ENCODE data around the gene TP53.

Gene TP53

DNA sequence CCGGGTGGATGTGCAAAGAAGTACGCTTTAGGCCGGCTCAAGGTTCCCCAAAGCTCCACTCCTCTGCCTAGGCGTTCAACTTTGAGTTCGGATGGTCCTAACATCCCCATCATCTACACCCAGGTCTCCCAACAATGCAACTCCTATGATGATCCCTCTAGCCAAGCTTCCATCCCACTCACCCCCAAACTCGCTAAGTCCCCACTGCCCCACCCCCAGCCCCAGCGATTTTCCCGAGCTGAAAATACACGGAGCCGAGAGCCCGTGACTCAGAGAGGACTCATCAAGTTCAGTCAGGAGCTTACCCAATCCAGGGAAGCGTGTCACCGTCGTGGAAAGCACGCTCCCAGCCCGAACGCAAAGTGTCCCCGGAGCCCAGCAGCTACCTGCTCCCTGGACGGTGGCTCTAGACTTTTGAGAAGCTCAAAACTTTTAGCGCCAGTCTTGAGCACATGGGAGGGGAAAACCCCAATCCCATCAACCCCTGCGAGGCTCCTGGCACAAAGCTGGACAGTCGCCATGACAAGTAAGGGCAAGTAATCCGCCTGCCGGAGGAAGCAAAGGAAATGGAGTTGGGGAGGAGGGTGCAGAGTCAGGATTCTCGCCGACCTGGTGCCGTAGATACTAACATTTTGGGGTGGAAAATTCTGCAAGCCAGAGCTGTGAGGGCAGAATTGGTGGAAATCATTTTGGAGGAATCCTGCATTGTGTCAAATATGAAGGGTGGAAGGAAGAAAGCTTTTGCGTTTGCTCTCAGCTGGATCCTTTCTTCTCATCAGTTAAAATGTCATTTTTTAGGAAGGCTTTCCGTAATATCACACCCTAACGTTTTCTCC lies at the start of gene TP53:
TSS of gene TP53 (minus strand) at position 419 of the 836 bp plus-strand sequence. CDS start 10,896 bp downstream, outside the sequence.
- peak; percentile 82 for DNase-seq (ENCODE audit: low read depth)

- no peak for DNase-seq (ENCODE audit: low read depth)
Observed at GRCh38 chr17:7732981-7733539, 45.8 kb upstream of the TP53 start.

- no peak for DNase-seq (ENCODE audit: low read depth)
Observed at GRCh38 chr17:7729816-7730215, 42.5 kb upstream of the TP53 start.

DNA sequence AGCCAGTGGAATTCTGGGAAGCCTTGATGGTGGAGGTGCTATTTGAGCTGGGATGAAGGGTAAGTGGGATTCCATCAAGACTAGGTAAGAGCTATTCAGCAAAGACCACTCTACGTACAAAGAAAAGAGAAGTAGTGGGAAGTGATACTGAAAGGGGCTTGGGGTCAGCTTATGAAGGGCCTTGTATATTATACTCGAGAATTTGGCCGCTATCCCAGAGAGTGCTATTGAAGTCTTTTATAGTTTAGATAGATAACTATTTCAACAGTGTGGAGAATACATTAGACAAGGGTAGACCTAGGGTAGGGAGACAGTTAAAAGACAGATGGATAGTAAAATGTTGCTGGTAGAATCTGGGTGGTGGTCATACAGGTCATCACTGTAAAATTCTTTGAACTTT lies 40.6 kb upstream of the TP53 start:
- DNase-seq (ENCODE audit: low read depth) = no peak

DNA sequence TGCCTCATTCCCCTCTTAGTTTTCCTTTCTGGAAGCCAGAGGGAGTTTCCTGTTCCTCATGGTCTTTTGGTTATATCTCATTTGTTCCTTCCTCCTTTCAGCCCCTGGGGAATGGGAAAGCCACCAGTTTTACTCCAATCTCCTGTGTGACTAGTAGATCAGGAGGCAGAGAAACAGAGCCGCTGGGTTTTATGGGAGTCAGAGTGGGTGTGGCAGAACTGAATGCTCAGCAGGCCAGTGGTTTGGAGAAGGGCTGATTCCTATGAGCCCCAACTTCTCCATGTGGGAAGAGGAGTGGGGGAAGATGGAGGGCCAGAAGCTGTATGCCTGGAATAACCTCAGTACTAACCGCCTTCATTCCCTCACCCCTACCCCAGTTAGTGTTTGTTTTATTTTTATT lies 34.3 kb upstream of the TP53 start:
- no peak for DNase-seq (ENCODE audit: low read depth)

DNA sequence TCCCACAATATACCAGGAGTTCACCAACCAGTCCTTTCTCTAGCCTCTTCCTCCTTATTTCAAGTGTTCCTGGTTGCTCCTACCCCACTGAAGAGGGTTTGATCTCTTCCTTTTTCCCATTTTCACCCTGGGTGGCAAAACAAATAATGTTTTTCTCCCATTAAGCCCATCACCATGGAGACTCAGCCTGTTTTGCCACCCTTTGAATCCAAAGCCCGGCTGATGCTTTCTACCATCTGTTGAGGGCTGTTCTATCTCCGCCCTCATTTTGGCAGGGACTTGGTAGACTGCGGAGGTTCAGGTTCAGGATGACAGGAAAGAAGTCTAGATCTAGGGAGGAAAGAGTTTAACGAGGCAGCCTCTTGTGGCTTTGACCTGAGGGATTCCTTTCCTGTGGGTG lies 32.8 kb upstream of the TP53 start:
- DNase-seq (ENCODE audit: low read depth) = no peak

GRCh38 chr17:7719661-7720060 lies 32.4 kb upstream of the TP53 start:
- no peak for DNase-seq (ENCODE audit: low read depth)

DNA sequence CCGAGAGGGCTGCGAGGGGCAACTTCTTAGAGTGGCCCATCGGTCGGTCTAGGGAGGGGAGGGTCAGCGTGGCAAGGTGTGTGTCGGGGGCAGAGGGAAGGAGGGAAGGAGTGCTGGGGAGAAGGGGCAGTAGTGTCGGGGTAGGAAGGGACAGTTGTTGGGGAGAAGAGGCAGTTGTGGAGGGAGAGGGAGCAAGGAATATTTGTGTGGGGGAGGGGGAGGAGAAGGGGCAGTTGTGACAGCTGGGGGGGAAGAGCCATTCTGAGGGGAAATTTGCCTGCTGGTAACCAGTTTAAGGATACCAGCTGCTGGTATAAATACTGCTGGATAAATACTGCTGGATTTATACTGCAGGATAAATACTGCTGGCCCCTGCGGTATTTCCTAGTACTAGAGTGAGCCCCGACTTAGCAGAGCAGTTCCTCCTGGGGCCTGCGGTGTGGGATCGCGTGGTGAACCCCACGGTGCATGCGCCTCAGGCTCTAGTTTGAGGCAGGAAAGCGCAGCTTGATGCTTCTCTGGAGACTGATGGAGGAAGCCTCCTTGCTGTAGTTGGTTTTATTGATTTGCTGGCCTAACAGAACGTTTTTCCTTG lies 30.6 kb upstream of the TP53 start:
- no peak for DNase-seq (ENCODE audit: low read depth)

- no peak for DNase-seq (ENCODE audit: low read depth)
Observed at GRCh38 chr17:7716901-7717755, 29.8 kb upstream of the TP53 start, which contains the start of gene DNAH2. Gene DNAH2, plus strand, starts transcription at chr17:7717744. Its CDS starts 1,991 bp downstream, at chr17:7719735.

DNA sequence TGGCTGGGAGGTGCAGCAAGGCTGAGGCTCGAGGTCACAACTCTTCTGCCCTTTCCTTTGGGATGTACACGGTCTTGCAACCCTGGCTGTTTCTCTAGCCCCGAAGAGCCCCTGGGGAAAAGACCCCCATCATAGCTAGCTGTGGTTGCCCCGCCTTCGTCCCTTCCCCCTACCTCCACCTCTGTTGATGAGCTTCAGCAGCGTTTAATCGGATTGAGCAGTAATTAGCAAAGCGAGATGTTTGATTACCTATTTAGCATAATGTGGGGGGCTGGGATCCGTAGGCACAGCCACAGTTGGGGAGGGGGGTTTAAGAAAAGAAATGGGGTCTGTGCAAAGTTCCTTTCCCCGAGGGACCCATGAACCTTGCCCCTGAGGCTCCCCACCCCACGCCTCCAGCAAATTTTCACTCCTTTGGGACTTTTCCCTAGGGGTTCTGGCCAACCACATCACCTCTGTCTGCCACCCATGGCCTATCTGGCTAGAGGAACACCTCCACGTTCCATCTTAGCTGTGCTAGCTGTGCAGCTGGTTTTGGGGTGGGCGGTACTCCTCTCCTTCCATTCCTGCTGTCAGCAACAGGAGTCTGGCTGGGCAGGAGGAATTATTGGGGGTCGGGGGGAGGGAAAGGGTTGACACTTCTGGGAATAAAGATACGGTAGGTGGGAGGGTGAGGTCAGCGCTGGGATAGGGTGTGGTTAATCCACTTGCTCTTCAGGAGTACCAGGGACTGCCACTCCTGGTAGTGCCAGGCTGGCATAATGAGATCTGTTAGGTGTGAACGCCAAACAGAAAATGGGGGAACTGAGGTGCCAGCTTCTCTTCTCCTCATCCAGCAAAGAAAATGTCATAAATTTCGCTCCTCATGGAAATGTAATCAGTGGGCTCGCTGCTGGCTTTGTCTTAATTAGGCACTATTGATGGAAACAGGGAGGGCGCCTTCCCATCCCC lies 28.9 kb upstream of the TP53 start:
- no peak for DNase-seq (ENCODE audit: low read depth)

DNA sequence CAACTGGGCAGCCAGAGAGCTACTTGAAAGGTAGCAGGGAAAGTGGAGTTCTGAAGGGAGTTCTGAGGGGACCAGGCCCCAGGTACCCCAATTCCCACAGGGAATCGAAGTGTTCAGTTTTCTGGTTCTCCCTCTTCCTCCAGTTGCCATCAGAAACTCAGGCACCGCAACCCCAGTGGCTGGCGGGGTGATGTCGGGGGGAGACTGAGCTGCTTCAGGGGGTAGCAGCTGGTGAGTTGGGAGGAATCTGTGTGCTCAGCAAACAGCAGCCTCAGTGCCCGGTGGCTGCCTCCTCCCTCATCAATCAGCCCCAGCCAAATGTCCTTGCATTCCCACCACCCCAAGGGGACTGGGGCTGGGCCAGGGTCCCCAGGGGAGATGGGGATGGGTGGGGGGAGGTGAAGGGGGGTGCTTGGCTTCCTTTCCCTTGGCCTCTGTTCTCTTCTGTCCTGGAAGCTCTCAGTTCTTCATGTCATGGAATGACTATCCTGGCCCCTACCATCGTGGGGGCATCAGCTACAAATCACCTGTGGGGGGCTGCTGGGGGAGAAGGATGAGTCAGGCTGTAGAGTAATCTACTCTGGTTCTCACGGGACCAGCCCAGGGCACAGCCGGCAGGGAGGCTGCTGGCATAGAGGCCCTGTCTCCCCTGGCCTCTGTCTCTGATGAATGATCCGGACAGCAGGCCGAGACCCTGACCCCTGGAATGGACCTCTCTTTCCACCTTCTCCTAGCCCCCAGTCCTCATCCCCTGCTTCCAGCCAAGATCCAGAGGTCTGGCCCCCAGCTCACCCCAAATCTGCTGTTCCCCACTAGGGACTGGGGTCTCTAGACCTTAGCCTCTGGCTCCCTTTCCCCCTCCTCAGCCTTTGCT lies 27.7 kb upstream of the TP53 start:
- DNase-seq (ENCODE audit: low read depth) = no peak

DNA sequence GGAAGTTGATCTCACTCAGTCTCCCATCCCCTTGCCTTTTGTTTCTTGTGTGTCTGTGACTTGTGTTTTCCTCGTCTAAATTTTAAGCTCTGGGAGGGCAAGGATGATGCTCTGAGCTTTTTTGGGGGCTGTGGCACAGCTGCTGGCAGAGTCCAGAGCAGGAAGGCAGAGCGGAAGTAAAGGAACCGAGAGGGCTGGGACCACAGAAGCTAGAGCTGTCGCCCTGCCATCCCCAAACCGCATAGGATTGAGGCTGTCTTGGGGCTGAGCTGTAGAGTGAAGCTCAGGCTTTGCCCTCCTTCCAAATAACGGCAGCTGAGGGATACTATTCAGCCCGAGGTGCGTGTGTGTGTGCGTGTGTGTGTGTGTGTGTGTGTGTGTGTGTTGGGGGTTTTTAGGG lies 26.5 kb upstream of the TP53 start:
- DNase-seq (ENCODE audit: low read depth) = no peak

- no peak for DNase-seq (ENCODE audit: low read depth)
Observed at GRCh38 chr17:7712111-7712771, 25.0 kb upstream of the TP53 start.

- DNase-seq (ENCODE audit: low read depth) = no peak
Observed at GRCh38 chr17:7711051-7711755, 23.9 kb upstream of the TP53 start.

- DNase-seq (ENCODE audit: low read depth) = no peak
Observed at GRCh38 chr17:7710301-7710700, 23.0 kb upstream of the TP53 start.

DNA sequence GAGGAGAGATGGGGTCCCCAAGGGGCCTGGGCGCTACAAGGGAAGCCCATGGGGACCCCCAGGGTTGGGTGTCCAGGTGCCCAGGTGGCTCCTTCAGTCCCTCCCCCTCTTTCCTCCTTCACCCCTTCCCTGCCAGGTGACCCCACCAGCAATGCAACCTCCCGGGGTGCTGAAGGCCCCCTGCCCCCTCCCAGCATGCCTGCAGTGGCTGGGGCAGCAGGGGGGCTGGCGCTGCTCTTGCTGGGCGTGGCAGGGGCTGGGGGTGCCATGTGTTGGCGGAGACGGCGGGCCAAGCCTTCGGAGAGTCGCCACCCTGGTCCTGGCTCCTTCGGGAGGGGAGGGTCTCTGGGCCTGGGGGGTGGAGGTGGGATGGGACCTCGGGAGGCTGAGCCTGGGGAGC lies 21.7 kb upstream of the TP53 start:
- no peak for DNase-seq (ENCODE audit: low read depth)

DNA sequence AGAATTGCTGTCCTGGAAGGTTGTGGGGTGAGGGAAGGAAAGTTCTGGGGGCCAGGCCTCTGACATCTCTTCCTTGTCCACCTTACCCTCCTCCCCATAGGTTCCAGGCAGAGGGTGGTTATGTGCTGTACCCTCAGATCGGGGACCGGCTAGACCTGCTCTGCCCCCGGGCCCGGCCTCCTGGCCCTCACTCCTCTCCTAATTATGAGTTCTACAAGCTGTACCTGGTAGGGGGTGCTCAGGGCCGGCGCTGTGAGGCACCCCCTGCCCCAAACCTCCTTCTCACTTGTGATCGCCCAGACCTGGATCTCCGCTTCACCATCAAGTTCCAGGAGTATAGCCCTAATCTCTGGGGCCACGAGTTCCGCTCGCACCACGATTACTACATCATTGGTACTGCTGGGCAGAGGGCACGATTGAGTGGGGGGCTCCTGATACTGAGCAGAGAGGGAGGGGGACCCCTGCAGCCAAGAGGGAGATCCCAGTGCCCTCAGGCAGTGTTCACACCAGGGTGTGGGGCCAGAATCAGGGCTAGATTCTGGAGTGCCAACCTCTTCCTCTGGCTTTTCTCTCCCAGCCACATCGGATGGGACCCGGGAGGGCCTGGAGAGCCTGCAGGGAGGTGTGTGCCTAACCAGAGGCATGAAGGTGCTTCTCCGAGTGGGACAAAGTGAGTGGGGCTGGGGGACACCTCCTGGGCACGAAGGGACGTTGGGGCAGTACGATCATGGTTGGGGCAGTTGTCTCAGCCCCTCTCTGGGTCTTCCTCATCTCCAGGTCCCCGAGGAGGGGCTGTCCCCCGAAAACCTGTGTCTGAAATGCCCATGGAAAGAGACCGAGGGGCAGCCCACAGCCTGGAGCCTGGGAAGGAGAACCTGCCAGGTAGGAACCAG lies 20.8 kb upstream of the TP53 start:
- DNase-seq (ENCODE audit: low read depth) = no peak

GRCh38 chr17:7707446-7707845 lies 20.2 kb upstream of the TP53 start:
- no peak for DNase-seq (ENCODE audit: low read depth)

All from T-helper 22 cell (primary cell).